Karpas-422 (cell line): ENCODE measurements around the gene CANT1. TPM values are rescaled to one million over a fixed set of nuclear protein-coding genes. Genes with fewer than 3 reads are reported as not detected.
"Not testable (repeated sequence)": the region's sequence is repeated elsewhere in the genome, so short reads cannot be mapped to it uniquely, and the experiment has no call there.

Source experiments
- DNase-seq: peaks from one replicate; pipeline ENCODE4 v3.0.0-alpha.2; 2015
- H2AFZ ChIP-seq: fragments of 200-600 bp; sonication (generic); 2 replicates; pipeline ENCODE4 v1.6.1; 2014; ENCODE audit warnings: antibody characterized with exemption, low read length, mixed read lengths
- H3K27ac ChIP-seq: fragments of 200-600 bp; sonication (generic); 2 replicates; pipeline ENCODE4 v1.5.1; 2014; ENCODE audit warnings: mild to moderate bottlenecking, low read length, moderate library complexity
- H3K27me3 ChIP-seq: fragments of 200-600 bp; sonication (generic); 2 replicates; pipeline ENCODE4 v1.6.1; 2014; ENCODE audit warnings: low read length, mixed read lengths
- H3K36me3 ChIP-seq: fragments of 200-600 bp; sonication (generic); 2 replicates; pipeline ENCODE4 v1.6.1; 2014; ENCODE audit warnings: low read length, mixed read lengths; ENCODE audit not compliant: insufficient read depth
- H3K4me1 ChIP-seq: fragments of 200-600 bp; sonication (generic); 2 replicates; pipeline ENCODE4 v1.6.1; 2014; ENCODE audit warnings: mild to moderate bottlenecking, low read length, mixed read lengths
- H3K4me2 ChIP-seq: fragments of 200-600 bp; sonication (generic); 2 replicates; pipeline ENCODE4 v1.6.1; 2014; ENCODE audit warnings: low read length, low read depth, mild to moderate bottlenecking; ENCODE audit not compliant: poor library complexity, severe bottlenecking
- H3K4me3 ChIP-seq: fragments of 200-600 bp; sonication (generic); 2 replicates; pipeline ENCODE4 v1.5.1; 2014; ENCODE audit warnings: mild to moderate bottlenecking, antibody characterized with exemption, low read length, mixed read lengths
- H3K79me2 ChIP-seq: fragments of 200-600 bp; sonication (generic); 2 replicates; pipeline ENCODE4 v1.6.1; 2014; ENCODE audit warnings: mild to moderate bottlenecking, low read length, mixed read lengths
- H3K9ac ChIP-seq: fragments of 200-600 bp; sonication (generic); 2 replicates; pipeline ENCODE4 v1.6.0; 2014; ENCODE audit warnings: low read length
- H3K9me2 ChIP-seq: fragments of 200-600 bp; sonication (generic), shearing (Covaris generic); replicated peaks from 2 replicates; pipeline ENCODE4 v1.6.0; 2014; ENCODE audit warnings: mild to moderate bottlenecking, low read length, moderate library complexity; ENCODE audit not compliant: insufficient read depth
- H3K9me3 ChIP-seq: fragments of 300-700, 200-600 bp; sonication (generic); 2 replicates; pipeline ENCODE4 v1.6.1; 2014; ENCODE audit warnings: low read length, mixed read lengths
- H4K20me1 ChIP-seq: fragments of 200-600 bp; sonication (generic); 2 replicates; pipeline ENCODE4 v1.6.1; 2014; ENCODE audit warnings: mild to moderate bottlenecking, antibody characterized with exemption, low read length, low read depth; ENCODE audit not compliant: insufficient read depth
- total RNA-seq: library from RNA; depleted of rRNA; stranded (reverse); fragments of >200 nt; shearing (Covaris generic); gene quantifications from 2 replicates; pipeline ENCODE4 v1.2.3, GENCODE V29; 2014; ENCODE audit warnings: low replicate concordance

CANT1 gene
- total RNA-seq, 1 experiment from 2014 or later, result 22.7 TPM

DNA sequence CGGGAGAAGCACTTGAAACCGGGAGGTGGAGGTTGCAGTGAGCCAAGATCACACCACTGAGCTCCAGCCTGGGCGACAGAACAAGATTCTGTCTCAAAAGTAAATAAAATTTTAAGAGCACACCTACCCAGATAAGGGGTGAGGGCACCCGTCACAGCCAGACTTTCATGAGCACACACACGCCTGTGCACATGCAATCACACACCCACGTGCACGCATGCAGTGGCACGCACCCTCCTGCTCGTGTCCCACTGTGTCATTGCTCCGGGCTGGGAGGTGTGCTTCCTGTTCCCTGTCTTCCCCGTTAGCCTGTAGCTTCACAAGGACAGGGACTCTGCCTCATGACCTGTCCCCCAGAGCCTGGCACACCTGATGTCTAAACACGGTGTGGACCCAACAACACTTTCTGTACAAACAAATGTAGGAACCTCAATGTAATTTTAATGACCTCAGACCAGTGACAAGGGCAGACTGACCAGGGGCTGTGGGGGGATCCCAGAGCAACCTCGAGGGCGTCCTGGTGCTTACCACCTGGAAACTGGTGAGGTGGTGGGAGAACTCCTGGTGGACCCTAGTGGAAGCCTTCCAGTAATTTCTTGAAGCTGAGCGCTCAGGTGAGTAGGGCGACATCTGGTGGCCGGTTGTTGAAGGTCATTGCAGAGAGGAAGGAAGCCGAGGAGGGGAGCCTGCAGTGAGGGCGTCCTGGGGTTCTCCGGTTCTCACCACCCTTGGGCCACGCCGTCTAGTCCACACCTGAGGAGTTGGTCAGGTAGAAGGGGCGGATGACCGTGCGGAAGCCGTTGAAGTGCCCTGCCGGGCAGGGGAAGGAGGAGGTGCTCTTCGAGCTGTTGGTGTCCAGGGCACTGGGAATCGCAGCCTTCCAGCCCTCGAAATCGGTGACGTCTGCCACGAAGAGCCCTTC is 38.5 kb downstream of the CANT1 start:
- Histone ChIP-seq H3K36me3 (no peaks in the 10 kb centered on the region), H3K4me3 (no peak overlapping the region), H3K27ac (no peak overlapping the region), H2AFZ (no peak overlapping the region), H3K79me2 (no peaks in the 10 kb centered on the region), H3K9me3 (no peaks in the 10 kb centered on the region), H3K9me2 (no peaks in the 10 kb centered on the region), H3K27me3 (no peaks in the 10 kb centered on the region), H3K4me2 (no peak overlapping the region), H3K9ac (no peak overlapping the region), H4K20me1 (peaks cover 6% of the 10 kb centered on the region; the same call in 1 of the 2 replicates), H3K4me1 (peaks cover 15% of the 10 kb centered on the region)
- DNase-seq, result peak; percentile 91

DNA sequence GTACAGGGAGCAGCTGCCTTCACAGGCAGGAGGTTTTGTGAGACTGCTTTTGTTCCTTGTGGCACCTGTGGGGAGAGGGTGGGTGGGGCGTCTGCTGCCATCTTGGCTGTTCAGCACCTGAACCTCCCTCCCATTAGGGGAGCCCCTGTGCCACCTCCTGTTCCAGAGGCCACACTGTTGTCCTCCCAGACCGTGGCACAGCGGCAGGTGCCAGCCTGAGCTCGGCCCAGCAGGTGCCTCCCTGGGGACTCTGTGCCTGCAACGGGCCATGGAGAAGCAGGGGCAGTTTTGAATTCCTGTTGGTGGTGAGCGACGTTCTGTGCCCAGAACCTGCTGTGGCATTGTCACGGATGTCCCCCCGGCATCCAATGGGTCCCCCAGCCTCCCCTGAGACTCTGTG is 39.7 kb downstream of the CANT1 start:
- no peak overlapping the region for H3K4me2 ChIP-seq
- H3K36me3 ChIP-seq, result no peaks in the 10 kb centered on the region
- no peak overlapping the region for H3K9ac ChIP-seq
- H3K79me2 ChIP-seq, result no peaks in the 10 kb centered on the region
- H3K4me1 ChIP-seq, result peaks cover 10% of the 10 kb centered on the region
- peaks cover 6% of the 10 kb centered on the region; the same call in 1 of the 2 replicates for H4K20me1 ChIP-seq
- no peaks in the 10 kb centered on the region for H3K27me3 ChIP-seq
- no peaks in the 10 kb centered on the region for H3K9me3 ChIP-seq
- H3K9me2 ChIP-seq, result no peaks in the 10 kb centered on the region
- no peak for DNase-seq
- no peak overlapping the region for H2AFZ ChIP-seq
- H3K27ac ChIP-seq, result no peak overlapping the region
- H3K4me3 ChIP-seq, result no peak overlapping the region

DNA sequence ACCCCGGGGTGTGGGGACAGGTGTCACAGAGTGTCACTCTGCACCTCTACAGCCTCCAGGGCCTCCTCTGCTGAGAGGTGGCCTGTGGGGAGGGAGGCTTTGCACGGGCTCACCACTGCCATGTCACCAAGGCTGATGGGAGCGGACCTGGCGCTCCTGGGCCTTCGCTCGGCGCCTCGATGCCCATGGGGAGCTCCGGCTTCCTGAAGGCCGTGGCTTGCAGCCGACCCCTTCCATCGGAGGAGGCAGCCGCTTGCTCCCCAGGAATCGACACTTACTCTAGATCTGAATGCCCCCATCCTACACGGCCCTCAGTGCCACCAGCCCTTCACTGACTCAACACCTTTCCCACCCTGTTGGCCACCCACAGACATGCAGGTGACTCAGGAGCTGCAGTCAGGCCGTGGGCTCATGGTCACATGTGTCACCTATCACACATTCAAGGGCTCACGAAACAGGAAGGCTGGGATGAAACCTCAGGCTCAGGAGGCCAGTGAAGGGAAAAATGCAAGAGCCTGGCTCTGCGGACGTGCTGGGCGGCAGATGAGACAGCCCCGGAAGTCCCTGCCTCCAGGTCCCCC is 41.7 kb downstream of the CANT1 start:
- Histone ChIP-seq H4K20me1 (peaks cover 3% of the 10 kb centered on the region; the same call in 1 of the 2 replicates), H3K9me2 (no peaks in the 10 kb centered on the region), H3K4me3 (no peak overlapping the region), H3K27me3 (no peaks in the 10 kb centered on the region), H3K9me3 (no peaks in the 10 kb centered on the region), H3K79me2 (no peaks in the 10 kb centered on the region), H2AFZ (no peak overlapping the region), H3K4me1 (peaks cover 10% of the 10 kb centered on the region), H3K4me2 (no peak overlapping the region), H3K9ac (no peak overlapping the region), H3K36me3 (no peaks in the 10 kb centered on the region), H3K27ac (no peak overlapping the region)
- no peak for DNase-seq

DNA sequence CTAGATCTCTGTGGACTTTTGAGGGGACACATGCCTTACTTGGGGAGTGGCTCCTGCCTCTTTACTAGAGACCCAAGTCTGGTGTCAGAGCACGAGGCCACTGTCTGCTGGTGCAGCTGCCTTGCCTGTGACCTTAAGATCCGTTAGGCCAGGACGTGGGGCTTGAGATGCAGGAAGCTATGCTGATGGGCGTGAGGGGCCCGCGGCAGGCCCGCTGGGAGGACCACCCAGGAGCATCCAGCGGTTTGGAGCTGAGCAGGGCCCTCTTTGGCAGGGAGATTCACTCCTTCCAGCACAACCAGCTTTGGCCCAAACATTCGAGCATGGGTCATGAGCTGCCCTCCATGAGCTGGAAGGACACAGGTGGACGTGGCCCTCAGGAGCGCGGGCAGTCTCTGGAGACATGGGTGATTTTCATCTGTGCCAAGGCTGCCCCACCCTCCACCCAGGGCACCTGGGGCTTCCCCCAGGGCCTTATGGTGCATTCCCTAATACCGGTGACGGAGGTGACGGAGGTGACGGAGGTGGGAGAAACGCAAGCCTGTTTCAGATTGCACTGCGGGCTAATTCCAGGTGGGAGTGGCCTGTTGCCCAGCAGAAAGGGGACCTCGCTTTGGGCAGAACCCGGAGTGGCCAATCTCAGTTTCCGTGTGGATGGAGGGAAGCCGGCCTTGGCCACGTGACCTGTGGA is 42.5 kb downstream of the CANT1 start:
- Histone ChIP-seq H3K36me3 (no peaks in the 10 kb centered on the region), H2AFZ (no peak overlapping the region), H4K20me1 (peaks cover 3% of the 10 kb centered on the region; the same call in 1 of the 2 replicates), H3K27ac (no peak overlapping the region), H3K4me2 (no peak overlapping the region), H3K4me1 (peaks cover 10% of the 10 kb centered on the region), H3K9me3 (no peaks in the 10 kb centered on the region), H3K4me3 (no peak overlapping the region), H3K9ac (no peak overlapping the region), H3K79me2 (no peaks in the 10 kb centered on the region), H3K27me3 (no peaks in the 10 kb centered on the region), H3K9me2 (no peaks in the 10 kb centered on the region)
- no peak for DNase-seq

DNA sequence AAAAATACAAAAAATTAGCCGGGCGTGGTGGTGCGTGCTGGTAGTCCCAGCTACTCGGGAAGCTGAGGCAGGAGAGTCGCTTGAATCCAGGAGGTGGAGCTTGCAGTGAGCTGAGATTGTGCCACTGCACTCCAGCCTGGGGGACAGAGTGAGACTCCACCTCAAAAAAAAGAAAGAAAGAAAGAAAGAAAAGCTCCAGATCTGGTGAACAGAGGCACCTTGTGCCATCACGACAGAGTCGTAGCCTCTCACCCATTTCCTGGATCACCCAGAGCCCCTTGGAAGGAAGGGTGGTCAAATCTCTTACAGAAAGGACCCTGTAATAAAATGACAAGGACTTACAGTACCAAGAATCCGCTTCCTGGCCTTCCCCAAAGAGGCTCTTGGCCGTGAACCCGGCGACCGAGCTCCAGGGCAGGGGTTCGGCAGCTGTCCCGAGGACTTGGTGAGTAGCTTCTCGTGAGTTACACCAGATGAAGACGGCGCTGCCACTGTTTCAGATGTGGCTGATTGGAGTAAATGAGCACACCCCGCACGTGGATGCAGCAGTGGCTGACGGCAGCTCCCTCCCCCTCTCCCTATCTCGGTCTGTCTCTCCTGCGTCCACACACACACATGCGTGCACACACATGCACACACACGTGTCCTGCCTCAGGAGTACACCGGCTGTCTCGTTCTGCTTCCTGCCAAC is 43.3 kb downstream of the CANT1 start:
- Histone ChIP-seq H3K4me3 (no peak overlapping the region), H3K9me3 (no peaks in the 10 kb centered on the region), H2AFZ (no peak overlapping the region), H4K20me1 (peaks cover 3% of the 10 kb centered on the region; the same call in 1 of the 2 replicates), H3K9me2 (no peaks in the 10 kb centered on the region), H3K27ac (no peak overlapping the region), H3K9ac (no peak overlapping the region), H3K27me3 (no peaks in the 10 kb centered on the region), H3K4me1 (peaks cover 10% of the 10 kb centered on the region), H3K4me2 (no peak overlapping the region), H3K79me2 (no peaks in the 10 kb centered on the region), H3K36me3 (no peaks in the 10 kb centered on the region)
- no peak for DNase-seq

DNA sequence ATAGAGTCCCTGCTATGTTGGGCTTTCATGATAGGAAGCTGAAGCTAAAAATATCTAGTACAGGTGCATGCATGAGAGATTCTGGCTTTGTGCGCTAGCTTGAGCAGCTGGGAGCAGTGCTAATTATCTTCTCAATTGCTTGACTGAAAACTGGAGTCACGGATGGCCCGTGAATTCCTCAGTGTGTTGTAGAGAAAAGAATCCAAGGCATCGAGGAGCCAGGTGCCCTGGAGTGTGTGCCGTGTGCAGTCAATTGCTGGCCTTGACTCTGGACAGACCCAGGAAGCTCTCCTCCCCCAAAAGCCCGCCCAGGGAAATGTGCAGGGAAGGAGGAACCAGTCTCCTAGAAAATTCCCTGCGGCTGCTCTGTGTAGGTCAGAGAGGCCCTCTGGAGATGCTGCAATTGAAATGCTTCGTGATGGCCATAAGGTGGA is 44.1 kb downstream of the CANT1 start:
- no peak for DNase-seq
- Histone ChIP-seq H4K20me1 (no peaks in the 10 kb centered on the region), H3K4me3 (no peak overlapping the region), H2AFZ (no peak overlapping the region), H3K4me1 (peaks cover 10% of the 10 kb centered on the region), H3K9me3 (no peaks in the 10 kb centered on the region), H3K36me3 (no peaks in the 10 kb centered on the region), H3K4me2 (no peak overlapping the region), H3K79me2 (no peaks in the 10 kb centered on the region), H3K27ac (no peak overlapping the region), H3K9me2 (no peaks in the 10 kb centered on the region), H3K27me3 (no peaks in the 10 kb centered on the region), H3K9ac (no peak overlapping the region)

DNA sequence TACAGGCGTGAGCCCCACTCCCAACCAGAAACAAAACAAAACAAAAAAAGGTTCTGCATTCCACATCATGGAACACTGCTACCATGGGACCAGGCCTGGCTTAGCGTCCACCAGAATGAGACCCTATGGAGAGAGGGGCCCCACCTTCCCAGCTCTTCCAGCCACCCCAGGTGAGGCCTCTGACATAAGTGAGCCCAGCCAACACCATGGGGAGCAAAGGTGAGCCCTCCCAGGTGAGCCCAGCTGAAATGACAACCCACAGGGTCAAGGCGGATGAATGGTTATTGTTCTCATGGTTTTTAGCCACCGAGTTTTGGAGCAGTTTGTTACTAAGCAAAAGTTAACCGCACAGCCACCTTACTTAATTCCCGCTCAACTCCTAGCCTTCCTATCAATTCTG is 46.2 kb downstream of the CANT1 start:
- Histone ChIP-seq H2AFZ (no peak overlapping the region), H3K4me2 (no peak overlapping the region)

DNA sequence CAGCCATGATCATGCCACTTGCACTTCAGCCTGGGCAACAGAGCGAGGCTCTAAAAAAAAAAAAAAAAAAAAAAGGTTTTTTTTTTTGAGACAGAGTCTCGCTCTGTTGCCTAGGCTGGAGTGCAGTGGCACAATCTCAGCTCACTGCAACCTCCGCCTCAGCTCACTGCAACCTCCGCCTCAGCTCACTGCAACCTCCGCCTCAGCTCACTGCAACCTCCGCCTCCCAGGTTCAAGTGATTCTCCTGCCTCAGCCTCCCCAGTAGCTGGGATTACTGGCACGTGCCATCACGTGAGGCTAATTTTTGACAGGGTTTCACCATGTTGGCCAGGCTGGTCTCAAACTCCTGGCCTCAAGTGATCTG is 46.6 kb downstream of the CANT1 start:
- not testable (repeated sequence) for H3K79me2 ChIP-seq, H3K36me3 ChIP-seq, H4K20me1 ChIP-seq, H3K4me2 ChIP-seq, H3K4me1 ChIP-seq, H3K4me3 ChIP-seq, H3K27me3 ChIP-seq, H3K9ac ChIP-seq, H3K27ac ChIP-seq, H3K9me2 ChIP-seq, H2AFZ ChIP-seq, H3K9me3 ChIP-seq
- peak; percentile 20 for DNase-seq

More for the DNA sequence above, 46.2 kb downstream of the CANT1 start:
- peaks cover 6% of the 10 kb centered on the region for H3K4me1 ChIP-seq
- H3K36me3 ChIP-seq, result no peaks in the 10 kb centered on the region
- H4K20me1 ChIP-seq, result no peaks in the 10 kb centered on the region
- no peak for DNase-seq
- H3K4me3 ChIP-seq, result no peak overlapping the region
- no peaks in the 10 kb centered on the region for H3K9me2 ChIP-seq
- no peaks in the 10 kb centered on the region for H3K27me3 ChIP-seq
- H3K79me2 ChIP-seq, result no peaks in the 10 kb centered on the region
- no peak overlapping the region for H3K27ac ChIP-seq
- H3K9ac ChIP-seq, result no peak overlapping the region
- no peaks in the 10 kb centered on the region for H3K9me3 ChIP-seq
